Measurements from ENCODE around the gene OTOP3. TPM values are rescaled to one million over a fixed set of nuclear protein-coding genes. Genes with fewer than 3 reads are reported as not detected.

Gene OTOP3
- total and polyA plus RNA-seq, 2 experiments from 2014 or later = not detected

DNA sequence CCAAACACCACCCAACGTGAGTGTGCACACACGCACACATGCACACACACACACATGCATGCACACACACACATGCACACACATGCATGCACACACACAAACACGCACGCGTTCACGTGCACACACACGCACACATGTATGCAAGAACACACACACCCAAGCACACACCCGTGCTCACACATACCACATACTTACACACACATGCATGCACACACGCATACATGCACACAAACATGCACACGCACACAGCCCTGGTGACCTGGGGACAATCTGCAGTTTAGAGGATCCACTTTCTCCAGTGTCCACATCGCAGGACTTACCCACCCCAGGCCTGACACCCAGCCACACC, 18.9 kb upstream of the OTOP3 start:
- H3K9me2 ChIP-seq (ENCODE audit: insufficient read depth) = no peaks in the 10 kb centered on the region
- H4K20me1 ChIP-seq (replicated peaks; ENCODE audit: insufficient read depth) = no peaks in the 10 kb centered on the region
- DNase-seq (ENCODE audit: low spot score) (no peak), ATAC-seq (no peak)
- H2AFZ ChIP-seq = no peak overlapping the region
- no peaks in the 10 kb centered on the region for H3K4me1 ChIP-seq (ENCODE audit: insufficient read depth)
- H3K36me3 ChIP-seq (ENCODE audit: insufficient read depth) = no peaks in the 10 kb centered on the region; the same call in 1 of the 2 replicates
- Mint-ChIP-seq H3K27ac (no peak overlapping the region), H3K27me3 (ENCODE audit: insufficient read depth, low read depth, poor library complexity) (peaks cover 11% of the 10 kb centered on the region), H3K4me3 (no peak overlapping the region), H3K36me3 (ENCODE audit: low read depth) (no peaks in the 10 kb centered on the region; the same call in 2 of the 3 replicates), H3K9me3 (no peaks in the 10 kb centered on the region; the same call in 2 of the 3 replicates), H3K4me1 (peaks cover 7% of the 10 kb centered on the region)
- H3K27me3 ChIP-seq (ENCODE audit: insufficient read depth) = peaks cover 13% of the 10 kb centered on the region; the same call in 1 of the 2 replicates
- H3K79me2 ChIP-seq (replicated peaks; ENCODE audit: insufficient read depth) = no peaks in the 10 kb centered on the region
- no peak overlapping the region for H3K4me2 ChIP-seq
- no peak for TF ChIP-seq NANOG (IDR thresholded peaks at IDR 0.05; ENCODE audit: borderline replicate concordance)
- no peak for TF ChIP-seq ZNF331 (CRISPR knock-in tag; IDR thresholded peaks at IDR 0.05; ENCODE audit: low read depth)
- TF ChIP-seq, protein P1, sequence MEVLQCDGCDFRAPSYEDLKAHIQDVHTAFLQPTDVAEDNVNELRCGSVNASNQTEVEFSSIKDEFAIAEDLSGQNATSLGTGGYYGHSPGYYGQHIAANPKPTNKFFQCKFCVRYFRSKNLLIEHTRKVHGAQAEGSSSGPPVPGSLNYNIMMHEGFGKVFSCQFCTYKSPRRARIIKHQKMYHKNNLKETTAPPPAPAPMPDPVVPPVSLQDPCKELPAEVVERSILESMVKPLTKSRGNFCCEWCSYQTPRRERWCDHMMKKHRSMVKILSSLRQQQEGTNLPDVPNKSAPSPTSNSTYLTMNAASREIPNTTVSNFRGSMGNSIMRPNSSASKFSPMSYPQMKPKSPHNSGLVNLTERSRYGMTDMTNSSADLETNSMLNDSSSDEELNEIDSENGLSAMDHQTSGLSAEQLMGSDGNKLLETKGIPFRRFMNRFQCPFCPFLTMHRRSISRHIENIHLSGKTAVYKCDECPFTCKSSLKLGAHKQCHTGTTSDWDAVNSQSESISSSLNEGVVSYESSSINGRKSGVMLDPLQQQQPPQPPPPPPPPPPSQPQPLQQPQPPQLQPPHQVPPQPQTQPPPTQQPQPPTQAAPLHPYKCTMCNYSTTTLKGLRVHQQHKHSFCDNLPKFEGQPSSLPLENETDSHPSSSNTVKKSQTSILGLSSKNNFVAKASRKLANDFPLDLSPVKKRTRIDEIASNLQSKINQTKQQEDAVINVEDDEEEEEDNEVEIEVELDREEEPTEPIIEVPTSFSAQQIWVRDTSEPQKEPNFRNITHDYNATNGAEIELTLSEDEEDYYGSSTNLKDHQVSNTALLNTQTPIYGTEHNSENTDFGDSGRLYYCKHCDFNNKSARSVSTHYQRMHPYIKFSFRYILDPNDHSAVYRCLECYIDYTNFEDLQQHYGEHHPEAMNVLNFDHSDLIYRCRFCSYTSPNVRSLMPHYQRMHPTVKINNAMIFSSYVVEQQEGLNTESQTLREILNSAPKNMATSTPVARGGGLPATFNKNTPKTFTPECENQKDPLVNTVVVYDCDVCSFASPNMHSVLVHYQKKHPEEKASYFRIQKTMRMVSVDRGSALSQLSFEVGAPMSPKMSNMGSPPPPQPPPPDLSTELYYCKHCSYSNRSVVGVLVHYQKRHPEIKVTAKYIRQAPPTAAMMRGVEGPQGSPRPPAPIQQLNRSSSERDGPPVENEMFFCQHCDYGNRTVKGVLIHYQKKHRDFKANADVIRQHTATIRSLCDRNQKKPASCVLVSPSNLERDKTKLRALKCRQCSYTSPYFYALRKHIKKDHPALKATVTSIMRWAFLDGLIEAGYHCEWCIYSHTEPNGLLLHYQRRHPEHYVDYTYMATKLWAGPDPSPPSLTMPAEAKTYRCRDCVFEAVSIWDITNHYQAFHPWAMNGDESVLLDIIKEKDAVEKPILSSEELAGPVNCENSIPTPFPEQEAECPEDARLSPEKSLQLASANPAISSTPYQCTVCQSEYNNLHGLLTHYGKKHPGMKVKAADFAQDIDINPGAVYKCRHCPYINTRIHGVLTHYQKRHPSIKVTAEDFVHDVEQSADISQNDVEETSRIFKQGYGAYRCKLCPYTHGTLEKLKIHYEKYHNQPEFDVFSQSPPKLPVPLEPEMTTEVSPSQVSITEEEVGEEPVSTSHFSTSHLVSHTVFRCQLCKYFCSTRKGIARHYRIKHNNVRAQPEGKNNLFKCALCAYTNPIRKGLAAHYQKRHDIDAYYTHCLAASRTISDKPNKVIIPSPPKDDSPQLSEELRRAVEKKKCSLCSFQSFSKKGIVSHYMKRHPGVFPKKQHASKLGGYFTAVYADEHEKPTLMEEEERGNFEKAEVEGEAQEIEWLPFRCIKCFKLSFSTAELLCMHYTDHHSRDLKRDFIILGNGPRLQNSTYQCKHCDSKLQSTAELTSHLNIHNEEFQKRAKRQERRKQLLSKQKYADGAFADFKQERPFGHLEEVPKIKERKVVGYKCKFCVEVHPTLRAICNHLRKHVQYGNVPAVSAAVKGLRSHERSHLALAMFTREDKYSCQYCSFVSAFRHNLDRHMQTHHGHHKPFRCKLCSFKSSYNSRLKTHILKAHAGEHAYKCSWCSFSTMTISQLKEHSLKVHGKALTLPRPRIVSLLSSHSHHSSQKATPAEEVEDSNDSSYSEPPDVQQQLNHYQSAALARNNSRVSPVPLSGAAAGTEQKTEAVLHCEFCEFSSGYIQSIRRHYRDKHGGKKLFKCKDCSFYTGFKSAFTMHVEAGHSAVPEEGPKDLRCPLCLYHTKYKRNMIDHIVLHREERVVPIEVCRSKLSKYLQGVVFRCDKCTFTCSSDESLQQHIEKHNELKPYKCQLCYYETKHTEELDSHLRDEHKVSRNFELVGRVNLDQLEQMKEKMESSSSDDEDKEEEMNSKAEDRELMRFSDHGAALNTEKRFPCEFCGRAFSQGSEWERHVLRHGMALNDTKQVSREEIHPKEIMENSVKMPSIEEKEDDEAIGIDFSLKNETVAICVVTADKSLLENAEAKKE (CRISPR knock-in tag; IDR thresholded peaks at IDR 0.05) = no peak
- TF ChIP-seq REST (IDR thresholded peaks at IDR 0.05; ENCODE audit: unreplicated experiment) = no peak
- TF ChIP-seq POLR2AphosphoS5 (IDR thresholded peaks at IDR 0.05; ENCODE audit: low read depth) = no peak
- TF ChIP-seq EZH2phosphoT487 (IDR thresholded peaks at IDR 0.05; ENCODE audit: unreplicated experiment) = no peak
- TF ChIP-seq, protein P2, sequence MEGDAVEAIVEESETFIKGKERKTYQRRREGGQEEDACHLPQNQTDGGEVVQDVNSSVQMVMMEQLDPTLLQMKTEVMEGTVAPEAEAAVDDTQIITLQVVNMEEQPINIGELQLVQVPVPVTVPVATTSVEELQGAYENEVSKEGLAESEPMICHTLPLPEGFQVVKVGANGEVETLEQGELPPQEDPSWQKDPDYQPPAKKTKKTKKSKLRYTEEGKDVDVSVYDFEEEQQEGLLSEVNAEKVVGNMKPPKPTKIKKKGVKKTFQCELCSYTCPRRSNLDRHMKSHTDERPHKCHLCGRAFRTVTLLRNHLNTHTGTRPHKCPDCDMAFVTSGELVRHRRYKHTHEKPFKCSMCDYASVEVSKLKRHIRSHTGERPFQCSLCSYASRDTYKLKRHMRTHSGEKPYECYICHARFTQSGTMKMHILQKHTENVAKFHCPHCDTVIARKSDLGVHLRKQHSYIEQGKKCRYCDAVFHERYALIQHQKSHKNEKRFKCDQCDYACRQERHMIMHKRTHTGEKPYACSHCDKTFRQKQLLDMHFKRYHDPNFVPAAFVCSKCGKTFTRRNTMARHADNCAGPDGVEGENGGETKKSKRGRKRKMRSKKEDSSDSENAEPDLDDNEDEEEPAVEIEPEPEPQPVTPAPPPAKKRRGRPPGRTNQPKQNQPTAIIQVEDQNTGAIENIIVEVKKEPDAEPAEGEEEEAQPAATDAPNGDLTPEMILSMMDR (conservative IDR thresholded peaks at IDR 0.05; ENCODE audit: low read depth in 2 of 2) = no peak
- no peak for TF ChIP-seq CREB1 (CRISPR knock-in tag; IDR thresholded peaks at IDR 0.05; ENCODE audit: low read depth)
- no peak for TF ChIP-seq STAT1 (IDR thresholded peaks at IDR 0.05; ENCODE audit: unreplicated experiment)
- no peak for TF ChIP-seq JUNB (IDR thresholded peaks at IDR 0.05; ENCODE audit: unreplicated experiment)
- no peak overlapping the region for H3K27ac ChIP-seq (ENCODE audit: low read depth)
- H3K4me3 ChIP-seq = no peak overlapping the region
- H3F3A ChIP-seq (replicated peaks; ENCODE audit: low read depth) = no peaks in the 10 kb centered on the region

Data from GM23338 (cell line).